Activated CD8-positive, alpha-beta memory T cell treated with anti-CD3 and anti-CD28 coated beads, Interleukin-2, amount 50 U/mL, for 1 hour (primary cell): ENCODE measurements around the gene ERC2.

ENCODE experiments used
- DNase-seq: peaks from one replicate; pipeline ENCODE4 v3.0.0-alpha.2; 2020; ENCODE audit errors: extremely low read depth

ERC2 gene

GRCh38 chr3:55476515-55476914 lies 991.8 kb downstream of the ERC2 start:
- no peak for DNase-seq

GRCh38 chr3:55474213-55474632 lies 994.0 kb downstream of the ERC2 start:
- DNase-seq = no peak

- DNase-seq = no peak
These were observed 994.5 kb downstream of the ERC2 start for GRCh38 chr3:55473788-55474187.

- no peak for DNase-seq
These were observed 996.6 kb downstream of the ERC2 start for GRCh38 chr3:55471522-55472280.

GRCh38 chr3:55471084-55471483 lies 997.2 kb downstream of the ERC2 start:
- DNase-seq = no peak

- no peak for DNase-seq
These were observed 998.2 kb downstream of the ERC2 start for GRCh38 chr3:55469957-55470526.

- no peak for DNase-seq
These were observed 1000.0 kb downstream of the ERC2 start for GRCh38 chr3:55468251-55468650.

- no peak for DNase-seq
These were observed 1001.2 kb downstream of the ERC2 start for GRCh38 chr3:55467099-55467498.

- no peak for DNase-seq
These were observed 1001.7 kb downstream of the ERC2 start for GRCh38 chr3:55466526-55466925.

- DNase-seq = no peak
These were observed 1006.4 kb downstream of the ERC2 start for GRCh38 chr3:55461896-55462295.

GRCh38 chr3:55459838-55460237 lies 1008.4 kb downstream of the ERC2 start:
- no peak for DNase-seq
